Fibroblast of skin of right biceps (primary cell): Measurements from ENCODE around the gene ARFGEF3.

Experiments used
- DNase-seq: peaks from one replicate; pipeline ENCODE4 v3.0.0-alpha.2; 2013

The ARFGEF3 gene

DNA sequence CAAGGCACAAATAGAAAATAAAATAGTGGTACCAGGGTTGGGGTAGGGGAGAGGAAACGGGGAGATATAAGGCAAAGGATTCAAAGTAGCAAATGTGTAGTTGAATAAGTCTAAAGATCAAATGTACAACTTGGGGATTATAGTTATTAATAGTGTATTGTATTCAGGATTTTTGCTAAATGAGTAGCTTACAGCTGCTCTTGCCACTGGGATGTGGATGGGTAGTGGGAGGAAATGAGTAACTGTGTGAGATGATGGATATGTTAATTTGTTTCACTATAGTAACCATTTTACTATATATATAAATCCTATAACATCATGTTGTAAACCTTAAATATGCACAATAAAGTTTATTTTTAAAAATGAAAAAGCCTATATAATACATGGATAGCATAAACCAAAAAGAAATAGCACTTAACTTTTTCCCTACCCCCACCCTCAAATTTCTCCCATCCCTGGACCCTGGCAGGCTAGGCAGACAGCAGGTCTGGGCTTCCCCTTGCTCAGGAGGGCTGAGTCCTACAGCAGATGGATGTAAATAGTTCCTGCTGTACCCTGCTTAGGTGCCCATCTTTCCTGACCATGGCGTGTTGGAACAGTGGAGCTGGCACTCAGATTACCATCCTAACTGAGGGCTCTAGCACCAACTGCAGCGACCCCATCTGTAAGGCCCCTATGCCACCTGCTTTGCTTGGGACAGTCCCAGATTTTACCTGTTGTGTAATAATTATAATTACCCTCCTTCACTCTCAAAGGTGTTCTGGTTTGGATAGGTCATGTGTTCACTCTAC lies 85.1 kb downstream of the ARFGEF3 start:
- DNase-seq, result peak; percentile 37

DNA sequence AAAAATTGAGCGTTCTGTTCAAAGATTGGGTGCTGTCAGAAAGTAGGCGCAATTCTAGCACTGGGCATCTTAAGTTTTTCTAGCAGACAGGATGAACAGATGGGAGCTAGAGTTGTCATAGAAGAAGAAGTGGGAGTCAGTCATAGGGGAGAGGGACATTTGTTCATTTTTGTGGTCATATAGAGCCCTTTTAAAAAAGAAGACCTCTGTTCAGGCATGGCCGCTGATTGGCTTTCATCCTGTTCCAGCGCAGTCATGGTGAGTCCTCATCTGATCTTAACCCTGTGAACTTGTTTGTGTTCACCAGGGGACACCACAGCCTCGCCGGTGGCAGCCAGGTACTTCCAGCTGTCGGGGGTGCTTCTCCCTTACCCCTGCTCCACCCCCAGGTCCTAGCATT lies 86.3 kb downstream of the ARFGEF3 start:
- no peak for DNase-seq

DNA sequence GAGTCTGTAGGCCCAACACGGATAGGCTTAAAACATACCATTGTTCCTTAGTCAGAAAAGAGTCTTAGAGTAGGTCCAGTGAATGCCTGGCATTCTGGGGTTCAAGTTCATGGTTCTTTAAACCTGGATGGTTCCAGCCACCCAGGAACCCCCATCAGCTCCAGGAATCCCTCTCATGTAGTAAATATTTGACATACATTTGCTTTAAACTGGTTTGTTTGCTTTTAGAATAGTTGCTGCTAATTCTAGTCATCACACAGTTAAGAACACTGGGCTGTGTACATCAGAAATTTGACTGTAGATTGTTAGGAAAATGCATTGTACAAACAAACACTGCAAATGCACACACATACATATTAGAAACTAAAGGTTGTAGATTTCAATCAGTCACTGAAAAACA lies 87.1 kb downstream of the ARFGEF3 start:
- no peak for DNase-seq

DNA sequence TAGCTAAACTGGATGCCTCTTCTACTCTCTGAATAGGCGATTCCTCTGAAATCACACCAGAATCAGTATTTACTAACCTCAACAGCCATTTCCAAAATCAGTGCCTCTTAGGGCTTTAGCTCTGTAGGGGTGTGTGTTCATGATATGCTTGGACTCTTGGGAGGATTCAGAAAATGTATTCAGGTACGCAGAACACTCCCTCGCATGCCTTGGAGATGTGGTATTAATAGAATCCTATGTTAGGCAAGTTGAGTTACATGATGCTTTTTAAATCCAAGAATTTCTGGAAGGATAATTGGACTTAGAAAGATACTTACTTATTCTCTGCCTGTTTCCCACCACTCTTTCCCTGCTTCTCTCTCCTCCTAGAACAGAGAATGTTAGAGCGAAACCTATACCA lies 88.3 kb downstream of the ARFGEF3 start:
- no peak for DNase-seq

DNA sequence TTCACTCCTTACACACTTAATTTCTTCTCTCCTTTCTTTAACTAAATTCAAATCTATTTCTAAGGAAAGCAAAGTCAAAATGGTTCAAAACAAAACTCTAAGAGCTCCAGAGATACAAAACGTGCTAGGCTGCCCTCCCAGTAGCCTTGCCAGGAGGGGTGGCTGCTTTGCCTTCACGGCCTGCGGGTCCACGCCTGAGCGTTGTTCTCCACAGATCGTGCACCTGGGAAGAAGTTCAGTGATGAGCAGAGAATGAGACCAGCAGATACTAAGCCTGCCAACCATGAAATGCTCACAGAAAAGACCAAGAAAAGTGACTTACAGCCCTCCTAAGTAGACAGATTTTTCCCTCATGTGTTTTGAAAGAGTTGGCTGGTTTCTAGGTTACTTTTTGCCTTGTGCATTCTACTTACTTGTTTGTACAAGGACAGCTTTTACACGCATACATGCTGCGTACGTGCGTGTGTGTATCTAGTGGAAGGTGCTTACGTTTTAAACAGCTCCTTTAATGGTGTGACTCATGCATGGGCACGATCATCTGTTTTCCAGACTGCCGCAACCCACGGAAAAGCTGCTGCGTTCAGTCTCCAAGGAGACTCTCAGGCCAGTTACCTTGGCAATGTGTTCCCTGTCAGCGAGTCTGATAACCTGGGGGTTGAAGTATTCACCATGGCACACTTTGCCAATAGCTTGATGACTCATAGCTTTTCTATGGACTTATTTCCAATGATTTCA lies 88.9 kb downstream of the ARFGEF3 start:
- DNase-seq, result peak; percentile 85

DNA sequence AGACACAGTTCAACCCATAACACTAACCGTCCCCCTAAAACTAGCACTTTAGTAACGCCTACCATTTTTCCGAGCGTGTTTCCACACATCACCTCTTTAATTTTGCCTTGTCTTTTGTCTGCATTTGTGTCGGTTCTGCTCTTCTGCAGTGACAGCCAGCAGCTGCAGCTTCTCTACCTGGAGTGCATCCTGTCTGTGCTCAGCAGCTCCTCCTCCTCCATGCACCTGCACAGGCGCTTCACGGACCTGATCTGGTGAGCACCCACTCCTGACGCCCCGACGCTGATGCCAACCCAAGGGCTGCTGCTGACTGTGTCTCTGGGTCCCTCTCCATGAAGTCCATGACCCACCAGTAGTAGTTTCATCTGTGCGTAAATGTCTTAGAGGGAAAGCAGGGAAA lies 92.0 kb downstream of the ARFGEF3 start:
- DNase-seq, result no peak

DNA sequence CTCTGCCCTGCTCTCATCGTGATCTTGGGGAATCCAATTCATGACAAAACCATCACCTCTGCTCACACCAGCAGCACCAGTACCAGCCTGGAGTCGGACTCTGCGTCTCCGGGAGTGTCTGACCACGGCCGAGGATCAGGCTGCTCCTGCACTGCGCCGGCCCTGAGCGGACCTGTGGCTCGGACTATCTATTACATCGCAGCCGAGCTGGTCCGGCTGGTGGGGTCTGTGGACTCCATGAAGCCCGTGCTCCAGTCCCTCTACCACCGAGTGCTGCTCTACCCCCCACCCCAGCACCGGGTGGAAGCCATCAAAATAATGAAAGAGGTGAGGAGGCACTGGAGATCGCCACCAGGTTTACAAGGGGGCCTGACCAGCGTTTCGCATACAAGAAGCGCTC lies 93.7 kb downstream of the ARFGEF3 start:
- no peak for DNase-seq

DNA sequence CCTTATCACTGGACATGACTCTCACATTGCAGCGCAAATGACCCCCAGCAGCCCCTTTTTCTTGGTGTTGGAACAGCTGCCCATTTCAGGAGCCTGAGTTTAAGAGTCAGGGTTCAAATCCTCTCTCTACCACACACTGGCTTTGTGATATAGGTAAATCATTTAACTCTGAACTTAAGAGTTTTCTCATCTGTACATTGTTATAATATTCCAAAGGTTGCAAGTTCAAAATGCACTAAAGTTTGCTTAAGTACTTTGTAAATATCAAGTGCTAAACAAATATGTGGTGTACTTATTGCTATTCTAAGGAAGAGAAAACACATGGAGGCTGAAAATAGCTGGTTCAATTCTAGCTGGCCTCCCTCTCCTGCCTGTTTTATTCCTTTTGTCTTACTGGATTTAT lies 95.9 kb downstream of the ARFGEF3 start:
- DNase-seq, result no peak

DNA sequence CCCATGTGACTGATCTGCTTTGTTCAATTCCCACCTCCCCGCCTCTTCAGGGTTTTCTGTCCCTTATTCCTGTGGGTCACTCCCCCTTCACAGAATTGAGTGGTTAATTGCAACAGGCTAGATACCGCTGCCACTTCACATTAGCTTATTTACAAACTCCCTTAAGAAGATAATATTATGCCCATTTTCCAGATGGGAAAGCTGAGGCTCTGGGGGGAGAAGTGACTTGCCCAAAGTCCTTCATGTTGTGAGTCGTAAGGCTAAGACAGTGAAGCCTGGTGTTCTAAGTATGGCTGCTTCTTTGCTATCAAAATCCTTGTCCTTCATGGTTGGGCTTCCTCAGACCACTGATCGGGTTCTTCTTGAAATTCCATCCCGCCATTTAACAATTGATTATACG lies 96.5 kb downstream of the ARFGEF3 start:
- DNase-seq, result no peak

DNA sequence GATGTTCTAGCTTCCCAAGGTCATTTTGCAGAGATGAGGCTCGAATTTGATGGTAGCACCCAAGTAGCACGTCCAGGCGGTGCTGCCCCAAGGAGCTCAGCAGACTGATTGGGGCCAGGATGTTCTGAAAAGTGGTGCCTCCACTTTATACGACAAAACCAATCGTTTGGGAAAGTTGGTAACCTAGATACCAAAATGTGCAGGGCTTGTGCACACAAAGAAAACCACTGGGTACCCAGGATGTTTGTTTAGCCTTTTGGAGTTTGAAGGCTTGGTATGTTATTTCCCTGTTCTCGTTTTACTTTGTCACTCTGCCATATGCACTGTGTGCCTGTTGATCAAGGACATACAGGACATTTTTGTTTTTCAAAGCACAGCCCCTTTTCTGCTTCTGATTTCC lies 97.3 kb downstream of the ARFGEF3 start:
- DNase-seq, result no peak

DNA sequence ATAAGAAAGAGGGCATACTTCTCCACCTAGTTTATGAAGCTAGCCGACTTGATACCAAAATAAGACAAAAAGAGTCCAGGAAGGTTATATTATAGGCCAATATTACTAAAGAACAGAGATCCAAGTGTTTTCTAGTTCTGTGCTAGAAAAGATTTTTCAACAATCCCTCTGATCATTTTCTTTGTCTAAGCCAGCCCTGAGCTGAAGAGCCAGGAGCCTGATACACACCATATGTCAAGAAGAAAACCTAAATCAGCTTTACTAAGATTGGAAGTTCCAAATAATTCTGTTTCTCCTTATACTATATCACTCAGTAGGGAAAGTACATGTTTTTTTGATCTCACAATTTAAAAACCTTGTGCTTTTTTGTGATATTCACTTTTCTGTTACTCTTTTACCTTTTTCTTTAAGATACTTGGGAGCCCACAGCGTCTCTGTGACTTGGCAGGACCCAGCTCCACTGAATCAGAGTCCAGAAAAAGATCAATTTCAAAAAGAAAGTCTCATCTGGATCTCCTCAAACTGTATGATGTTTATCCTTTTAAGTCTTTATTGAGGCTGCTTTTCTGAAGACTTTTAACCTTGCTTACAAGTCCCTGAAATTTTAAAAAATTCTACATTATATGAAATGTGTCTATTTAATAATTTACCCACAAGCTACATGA lies 99.5 kb downstream of the ARFGEF3 start:
- no peak for DNase-seq

DNA sequence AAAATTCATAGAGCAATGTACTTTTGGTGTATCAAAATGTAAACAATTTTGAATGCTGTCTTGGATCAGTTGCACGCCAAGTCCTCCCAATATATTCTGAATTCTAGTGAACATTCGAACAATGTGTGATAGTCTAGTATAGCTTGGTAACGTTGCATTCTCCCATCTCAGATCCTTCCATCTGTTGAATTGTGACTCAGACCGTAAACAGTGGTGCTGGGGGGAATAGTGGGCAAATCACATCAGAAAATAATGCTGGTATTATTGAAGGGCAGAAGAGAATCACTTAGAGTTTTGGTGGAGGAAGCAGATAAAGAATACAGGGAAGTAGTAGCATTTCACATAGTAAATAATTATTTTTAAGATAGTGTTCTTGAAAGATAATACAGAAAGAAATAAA lies 102.2 kb downstream of the ARFGEF3 start:
- no peak for DNase-seq

DNA sequence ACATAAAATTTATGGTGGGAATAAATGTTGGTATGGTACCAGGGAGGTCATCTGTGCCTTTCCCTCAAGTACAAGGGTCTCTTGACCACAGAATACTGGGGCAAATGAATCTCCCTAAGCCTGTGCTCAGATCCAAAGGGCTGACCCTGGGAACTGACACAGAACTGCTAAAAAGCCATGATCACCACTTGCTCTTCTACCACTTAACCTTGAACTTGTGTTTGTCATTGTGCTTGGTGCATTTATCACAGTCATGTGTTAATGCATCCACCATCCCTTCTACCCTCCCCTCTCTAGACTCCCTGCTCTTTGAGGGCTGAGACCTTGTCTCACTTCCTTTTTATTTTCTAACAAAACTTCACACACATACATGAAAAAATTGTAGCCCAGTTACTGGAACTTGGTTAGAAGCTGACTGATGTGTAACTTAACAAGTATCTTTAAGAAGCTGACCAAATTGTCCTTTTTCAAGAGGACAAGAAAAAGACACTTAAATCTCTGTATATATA lies 102.7 kb downstream of the ARFGEF3 start:
- DNase-seq, result no peak

DNA sequence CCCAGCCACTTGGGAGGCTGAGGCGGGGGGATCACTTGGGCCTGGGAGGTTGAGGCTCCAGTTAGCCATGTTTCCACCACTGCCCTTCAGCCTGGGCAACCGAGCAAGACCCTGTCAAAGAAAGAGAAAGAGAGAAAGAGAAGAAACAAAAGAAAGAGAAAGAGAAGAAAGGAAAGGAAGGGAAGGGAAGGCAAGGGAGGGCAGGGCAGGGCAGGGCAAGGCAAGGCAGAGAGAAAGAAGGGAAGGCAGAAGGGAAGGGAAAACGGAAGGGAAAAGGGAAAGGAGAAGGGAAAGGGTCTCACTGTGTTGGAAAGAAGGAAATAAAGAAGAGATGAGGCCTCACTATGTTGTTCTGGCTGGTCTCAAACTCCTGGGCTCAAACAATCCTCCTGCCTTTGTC lies 104.4 kb downstream of the ARFGEF3 start:
- DNase-seq, result no peak

DNA sequence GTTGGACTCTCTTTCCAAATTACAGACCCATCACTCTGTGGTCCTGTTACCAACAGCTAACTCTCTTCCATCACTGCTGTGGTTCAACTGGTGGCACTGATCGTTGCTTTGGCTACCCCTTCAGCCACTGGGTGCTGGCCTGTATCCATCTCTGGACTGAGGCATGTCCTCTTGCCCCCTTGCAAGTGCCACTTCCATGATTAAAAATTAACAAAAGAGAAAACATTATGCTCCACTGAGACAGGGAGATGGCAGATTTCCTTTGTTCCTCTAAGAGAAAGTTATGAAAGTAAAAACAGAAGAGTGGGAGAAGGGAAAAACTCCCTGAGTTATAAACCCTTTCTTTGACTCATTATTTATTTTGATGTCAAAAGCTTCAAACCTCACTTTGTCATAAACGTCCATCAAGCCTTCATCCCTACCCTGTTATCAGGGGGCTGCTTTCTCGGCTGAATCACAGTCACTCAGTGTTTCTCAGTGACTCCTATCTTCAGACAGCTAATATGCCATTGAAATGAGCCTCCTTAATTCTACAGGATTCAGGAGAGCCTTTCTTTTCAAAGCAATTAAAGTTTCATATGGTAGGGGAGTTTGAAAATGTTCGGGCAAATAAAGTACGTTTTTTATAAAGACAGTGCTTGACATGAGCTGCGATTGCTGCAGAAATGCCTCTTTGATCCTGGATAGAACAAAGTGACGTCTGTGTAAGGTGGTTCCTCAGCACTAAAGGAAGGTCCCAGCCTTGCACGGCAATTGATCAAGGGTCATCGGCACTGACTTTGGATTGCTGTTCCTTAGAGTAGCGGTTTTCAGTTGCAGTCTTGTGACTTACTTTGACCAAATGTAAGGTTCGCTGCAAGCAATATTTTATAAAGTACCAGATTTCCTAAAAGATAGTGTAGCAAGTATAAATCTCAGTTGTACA lies 106.5 kb downstream of the ARFGEF3 start:
- no peak for DNase-seq

DNA sequence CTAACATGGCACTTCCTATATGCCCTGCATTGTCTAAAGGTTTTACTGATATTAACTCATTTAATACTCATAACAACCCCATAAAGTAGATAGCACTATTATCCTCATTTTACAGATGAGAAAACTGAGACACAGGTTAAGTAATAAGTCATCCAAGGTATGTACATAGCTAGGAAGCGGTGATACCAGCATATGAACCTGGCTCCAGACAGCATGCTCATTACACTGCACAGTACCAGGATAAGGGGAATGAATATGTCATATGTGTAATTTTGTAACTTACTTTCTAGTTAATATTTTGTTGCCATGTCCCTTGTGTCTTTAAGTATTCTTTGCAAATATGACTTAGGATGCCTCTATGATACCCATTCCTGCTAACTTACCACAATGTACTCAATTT lies 109.7 kb downstream of the ARFGEF3 start:
- DNase-seq, result no peak

DNA sequence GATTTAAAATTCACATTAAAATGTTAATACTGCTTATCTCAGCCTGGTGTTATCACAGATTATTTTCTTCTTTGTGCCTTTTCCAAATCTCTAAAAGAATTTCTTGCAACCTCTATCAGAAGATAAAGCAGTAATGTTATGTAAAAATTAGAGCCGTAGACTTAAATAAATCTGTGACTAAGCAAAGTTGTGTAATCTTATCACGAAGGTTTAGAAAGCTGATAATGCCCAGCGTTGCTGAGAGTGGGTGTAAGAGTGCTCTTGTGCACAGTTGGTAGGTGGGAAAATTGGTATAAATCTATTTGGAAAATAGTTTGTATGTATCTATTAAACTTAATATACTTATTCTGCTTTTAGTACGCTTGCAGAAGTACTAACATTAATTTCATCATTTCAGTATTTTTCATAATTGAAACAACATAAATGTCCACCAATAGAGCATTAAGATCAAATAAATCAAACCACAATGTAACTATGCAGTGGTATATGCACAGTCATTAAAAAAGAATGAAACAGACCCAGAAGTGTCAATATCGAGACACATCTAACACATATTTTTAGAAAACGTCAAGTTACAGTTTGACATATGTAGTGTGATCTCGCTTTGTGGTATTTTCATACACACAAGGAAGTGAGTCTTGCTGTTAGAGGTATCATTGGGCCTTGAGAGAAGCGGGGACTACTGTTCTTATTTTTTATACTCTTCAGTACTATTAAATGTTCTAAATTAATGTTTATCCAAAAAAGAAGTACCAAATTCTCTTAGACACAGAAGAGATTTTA lies 111.0 kb downstream of the ARFGEF3 start:
- DNase-seq, result peak; percentile 42

DNA sequence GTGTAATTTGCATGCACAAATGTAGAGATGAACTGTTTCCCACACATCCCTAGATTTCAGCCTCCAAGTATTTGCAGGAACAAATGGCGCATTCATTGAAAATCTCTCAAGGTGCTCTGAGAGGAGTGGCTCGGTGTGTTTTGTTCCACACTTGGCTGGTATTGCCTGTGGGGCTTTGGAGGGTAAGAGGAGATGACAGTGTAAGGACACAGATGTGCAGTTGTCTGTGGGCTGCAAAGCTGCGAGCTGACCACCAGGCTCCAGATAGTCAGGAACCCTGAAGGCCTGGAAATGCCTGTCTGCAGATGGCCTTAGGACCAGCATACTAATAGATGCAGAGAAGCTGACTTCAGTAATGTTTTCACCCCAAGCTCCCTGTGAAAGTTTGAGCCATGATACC lies 114.2 kb downstream of the ARFGEF3 start:
- DNase-seq, result no peak

DNA sequence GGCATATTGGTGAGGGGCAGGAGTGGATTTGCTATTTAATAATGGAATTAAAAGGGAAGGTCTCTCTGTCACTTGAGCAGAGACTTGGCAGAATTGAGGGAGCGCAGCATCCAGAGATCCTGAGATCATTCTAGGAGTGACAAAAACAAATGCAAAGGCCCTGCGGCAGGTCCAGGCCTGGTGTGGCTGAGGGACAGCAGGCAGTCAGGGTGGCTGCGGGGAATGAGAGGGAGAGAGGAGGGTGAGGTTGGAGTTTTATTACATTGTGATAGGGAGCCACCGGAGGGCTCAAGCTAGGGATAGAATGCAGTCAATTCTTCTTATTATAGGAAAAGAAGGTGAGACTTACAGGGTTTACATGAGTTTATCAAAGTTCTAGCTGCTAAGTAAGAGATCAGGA lies 116.1 kb downstream of the ARFGEF3 start:
- DNase-seq, result no peak

DNA sequence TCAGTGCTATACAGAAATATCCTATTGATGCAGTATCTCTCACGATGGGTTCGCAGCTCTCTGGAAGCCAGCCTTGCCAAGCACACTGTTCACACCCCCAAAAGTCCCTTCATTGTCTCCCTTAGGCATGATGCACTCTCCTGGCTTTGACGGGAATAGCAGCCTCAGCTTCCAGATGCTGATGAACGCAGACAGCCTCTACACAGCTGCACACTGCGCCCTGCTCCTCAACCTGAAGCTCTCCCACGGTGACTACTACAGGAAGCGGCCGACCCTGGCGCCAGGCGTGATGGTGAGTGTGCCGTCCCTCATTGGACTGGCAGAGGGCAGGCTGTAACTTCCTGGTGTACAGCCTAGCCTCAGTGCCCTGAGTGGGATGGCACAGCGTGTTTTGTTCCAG lies 116.6 kb downstream of the ARFGEF3 start:
- DNase-seq, result peak; percentile 23

DNA sequence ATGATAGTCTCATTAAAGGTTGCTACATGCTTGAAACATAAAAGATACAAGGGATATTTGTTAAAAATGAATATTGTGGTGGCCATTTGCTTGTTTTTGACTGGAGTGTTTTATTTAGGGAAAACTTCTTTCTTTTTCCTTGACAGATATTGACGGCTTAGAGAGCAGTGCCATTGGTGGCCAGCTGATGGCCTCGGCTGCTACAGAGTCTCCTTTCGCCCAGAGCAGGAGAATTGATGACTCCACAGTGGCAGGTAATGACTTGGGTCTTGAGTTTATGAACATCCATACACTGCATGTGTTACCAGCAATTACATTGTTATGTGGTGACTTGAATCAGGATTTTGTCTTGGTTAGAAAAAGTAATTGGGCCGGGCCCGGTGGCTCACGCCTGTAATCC lies 124.1 kb downstream of the ARFGEF3 start:
- no peak for DNase-seq

DNA sequence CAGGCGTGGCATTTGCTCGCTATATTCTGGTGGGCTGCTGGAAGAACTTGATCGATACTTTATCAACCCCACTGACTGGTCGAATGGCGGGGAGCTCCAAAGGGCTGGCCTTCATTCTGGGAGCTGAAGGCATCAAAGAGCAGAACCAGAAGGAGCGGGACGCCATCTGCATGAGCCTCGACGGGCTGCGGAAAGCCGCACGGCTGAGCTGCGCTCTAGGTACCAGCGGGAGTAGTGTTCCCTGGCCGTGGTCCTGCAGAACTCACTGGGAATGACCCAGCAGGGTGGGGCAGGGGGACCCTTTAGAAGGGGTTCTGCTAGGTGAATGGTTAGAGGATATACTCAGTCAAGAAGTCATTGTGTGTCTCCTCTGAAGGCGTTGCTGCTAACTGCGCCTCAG lies 125.0 kb downstream of the ARFGEF3 start:
- no peak for DNase-seq
